OCI-LY3 (cell line): ENCODE data around the gene C2CD4D.

Experiments used
- CTCF ChIP-seq: fragments of 200-600, 300-600 bp; sonication (generic); IDR thresholded peaks from 2 replicates; pipeline ENCODE4 v1.5.1; 2014; ENCODE audit warnings: antibody characterized with exemption, low read length, low read depth
- EZH2phosphoT487 ChIP-seq: fragments of 200-600 bp; shearing (Covaris generic); IDR thresholded peaks from 2 replicates; pipeline ENCODE4 v1.6.1; 2018; ENCODE audit warnings: antibody characterized with exemption, mixed run types, low read depth

- TF ChIP-seq CTCF: no peak
- TF ChIP-seq EZH2phosphoT487: no peak
Observed at GRCh38 chr1:151827853-151828252, 11.8 kb downstream of the C2CD4D start.
